H9 (cell line): Measurements from ENCODE around the gene CA7. TPM values are rescaled to one million over a fixed set of nuclear protein-coding genes. Genes with fewer than 3 reads are reported as not detected.

Experiments used
- DNase-seq: peaks from one replicate; pipeline ENCODE4 v3.0.0-alpha.2; 2017
- H2AFZ ChIP-seq: one replicate; pipeline ENCODE4 v1.6.1; 2013; ENCODE audit warnings: mild to moderate bottlenecking, low read length, control low read depth, moderate library complexity
- H2AK5ac ChIP-seq: 2 replicates; pipeline ENCODE4 v1.6.1; 2013; ENCODE audit warnings: low read length, control low read depth, mixed read lengths; ENCODE audit not compliant: insufficient read length
- H2BK120ac ChIP-seq: one replicate; pipeline ENCODE4 v1.6.1; 2013; ENCODE audit warnings: low read depth, mild to moderate bottlenecking, low read length, control low read depth, inconsistent platforms; ENCODE audit not compliant: poor library complexity, severe bottlenecking
- H2BK12ac ChIP-seq: 2 replicates; pipeline ENCODE4 v1.6.1; 2013; ENCODE audit warnings: low read length, control low read depth, mixed read lengths, low read depth; ENCODE audit not compliant: insufficient read length
- H2BK15ac ChIP-seq: 2 replicates; pipeline ENCODE4 v1.6.1; 2013; ENCODE audit warnings: low read depth, low read length, control low read depth
- H2BK20ac ChIP-seq: one replicate; pipeline ENCODE4 v1.6.1; 2013; ENCODE audit warnings: low read depth, mild to moderate bottlenecking, low read length, control low read depth, inconsistent platforms; ENCODE audit not compliant: poor library complexity, severe bottlenecking
- H2BK5ac ChIP-seq: 2 replicates; pipeline ENCODE4 v1.6.1; 2013; ENCODE audit warnings: low read length, control low read depth, mixed read lengths; ENCODE audit not compliant: insufficient read length
- H3K14ac ChIP-seq: 2 replicates; pipeline ENCODE4 v1.6.1; 2013; ENCODE audit warnings: low read length, control low read depth; ENCODE audit not compliant: insufficient read depth
- H3K18ac ChIP-seq: 2 replicates; pipeline ENCODE4 v1.6.1; 2013; ENCODE audit warnings: low read depth, mild to moderate bottlenecking, mixed read lengths, low read length, control low read depth; ENCODE audit not compliant: insufficient read length
- H3K23ac ChIP-seq: 2 replicates; pipeline ENCODE4 v1.6.1; 2013; ENCODE audit warnings: low read length, control low read depth, mixed read lengths, low read depth; ENCODE audit not compliant: insufficient read length
- H3K23me2 ChIP-seq: 2 replicates; pipeline ENCODE4 v1.6.1; 2013; ENCODE audit warnings: low read depth, mild to moderate bottlenecking, mixed read lengths, low read length, control low read depth; ENCODE audit not compliant: insufficient read length, poor library complexity, severe bottlenecking
- H3K27ac ChIP-seq: 2 replicates; pipeline ENCODE4 v1.5.1; 2013; ENCODE audit warnings: low read length, control low read depth, mixed read lengths, low read depth; ENCODE audit not compliant: insufficient read length
- H3K27me3 ChIP-seq: 2 replicates; pipeline ENCODE4 v1.6.1; 2013; ENCODE audit warnings: low read length, control low read depth, inconsistent platforms; ENCODE audit not compliant: insufficient read depth
- H3K4ac ChIP-seq: 2 replicates; pipeline ENCODE4 v1.6.1; 2013; ENCODE audit warnings: low read depth, mild to moderate bottlenecking, control low read depth, inconsistent platforms, low read length, moderate library complexity
- H3K4me1 ChIP-seq: 2 replicates; pipeline ENCODE4 v1.6.1; 2013; ENCODE audit warnings: low read length, control low read depth, inconsistent platforms; ENCODE audit not compliant: insufficient read depth
- H3K4me2 ChIP-seq: 2 replicates; pipeline ENCODE4 v1.6.1; 2013; ENCODE audit warnings: low read length, control low read depth, mixed read lengths; ENCODE audit not compliant: insufficient read length, insufficient read depth
- H3K56ac ChIP-seq: 2 replicates; pipeline ENCODE4 v1.6.1; 2013; ENCODE audit warnings: low read depth, mild to moderate bottlenecking, mixed read lengths, low read length, control low read depth; ENCODE audit not compliant: insufficient read length
- H3K79me1 ChIP-seq: 2 replicates; pipeline ENCODE4 v1.6.1; 2013; ENCODE audit warnings: low read depth, mild to moderate bottlenecking, moderate library complexity, low read length, control low read depth, inconsistent platforms; ENCODE audit not compliant: insufficient read depth, poor library complexity, severe bottlenecking
- H3K79me2 ChIP-seq: 2 replicates; pipeline ENCODE4 v1.6.1; 2013; ENCODE audit warnings: low read length, control low read depth, inconsistent platforms; ENCODE audit not compliant: insufficient read depth
- H3K9ac ChIP-seq: 2 replicates; pipeline ENCODE4 v1.6.1; 2013; ENCODE audit warnings: low read length, control low read depth, mixed read lengths; ENCODE audit not compliant: insufficient read length; ENCODE audit errors: extremely low read depth
- H3K9me3 ChIP-seq: one replicate; pipeline ENCODE4 v1.6.1; 2013; ENCODE audit warnings: low read depth, low read length, inconsistent platforms; ENCODE audit not compliant: control insufficient read depth
- H3T11ph ChIP-seq: one replicate; pipeline ENCODE4 v1.6.1; 2013; ENCODE audit warnings: mild to moderate bottlenecking, low read length, control low read depth, inconsistent platforms
- H4K20me1 ChIP-seq: one replicate; pipeline ENCODE4 v1.6.1; 2013; ENCODE audit not compliant: control insufficient read depth, insufficient read length, insufficient read depth
- H4K5ac ChIP-seq: 2 replicates; pipeline ENCODE4 v1.6.1; 2013; ENCODE audit warnings: low read depth, mild to moderate bottlenecking, mixed read lengths, low read length, control low read depth; ENCODE audit not compliant: insufficient read length
- H4K8ac ChIP-seq: replicated peaks from 2 replicates; pipeline ENCODE4 v1.6.1; 2013; ENCODE audit warnings: low read length, control low read depth, mixed read lengths, low read depth; ENCODE audit not compliant: insufficient read length
- H4K91ac ChIP-seq: 2 replicates; pipeline ENCODE4 v1.6.1; 2013; ENCODE audit warnings: low read depth, mild to moderate bottlenecking, moderate library complexity, mixed read lengths, low read length, control low read depth; ENCODE audit not compliant: insufficient read length
- H3K27ac Mint-ChIP-seq, 3 experiments: 2 replicates in 2 of 3; 3 replicates in 1 of 3; pipeline ENCODE4 v1.8.0; 2020 to 2021; ENCODE audit warnings: mixed read lengths in 3 of 3, mild to moderate bottlenecking in 1 of 3, moderate library complexity in 1 of 3
- H3K27me3 Mint-ChIP-seq: 2 replicates; pipeline ENCODE4 v1.8.0; 2021; ENCODE audit warnings: low read depth, mild to moderate bottlenecking, moderate library complexity, mixed read lengths
- H3K36me3 Mint-ChIP-seq, 3 experiments: 2 replicates in 2 of 3; 3 replicates in 1 of 3; pipeline ENCODE4 v1.8.0; 2020 to 2021; ENCODE audit warnings: low read depth in 3 of 3, mixed read lengths in 3 of 3; ENCODE audit not compliant: insufficient read depth in 1 of 3
- H3K4me1 Mint-ChIP-seq, 2 experiments: 2 replicates each; pipeline ENCODE4 v1.8.0; 2020; ENCODE audit warnings: mixed read lengths in 2 of 2
- H3K4me3 Mint-ChIP-seq, 2 experiments: 2 replicates in 1 of 2; 3 replicates in 1 of 2; pipeline ENCODE4 v1.8.0; 2020 to 2021; ENCODE audit warnings: mild to moderate bottlenecking in 2 of 2, mixed read lengths in 2 of 2, moderate library complexity in 1 of 2
- H3K9me3 Mint-ChIP-seq, 2 experiments: 2 replicates in 1 of 2; 3 replicates in 1 of 2; pipeline ENCODE4 v1.8.0; 2020; ENCODE audit warnings: mild to moderate bottlenecking in 2 of 2, mixed read lengths in 2 of 2, moderate library complexity in 1 of 2
- WGBS: extraction: QIAGEN DNeasy Blood & Tissue Kit; methylation state at CpG from one replicate; pipeline ENCODE4 v1.1.7; 2013; ENCODE audit warnings: missing lambda C conversion rate, low lambda C conversion rate, mixed read lengths; ENCODE audit not compliant: insufficient read length; ENCODE audit errors: extremely low coverage; 5-methylcytosine and 5-hydroxymethylcytosine counted together
- total RNA-seq: library from RNA; stranded (reverse); gene quantifications from 2 replicates; pipeline ENCODE4 v1.2.1, GENCODE V29; 2021
- TF ChIP-seq, protein P1 (sequence below): fragments of 200-600 bp; sonication (generic); conservative IDR thresholded peaks from 3 replicates; pipeline ENCODE4 v1.8.0; 2021; ENCODE audit warnings: antibody characterized with exemption, mild to moderate bottlenecking

The CA7 gene
- total RNA-seq, 1 experiment from 2014 or later, result 0.81 TPM

DNA sequence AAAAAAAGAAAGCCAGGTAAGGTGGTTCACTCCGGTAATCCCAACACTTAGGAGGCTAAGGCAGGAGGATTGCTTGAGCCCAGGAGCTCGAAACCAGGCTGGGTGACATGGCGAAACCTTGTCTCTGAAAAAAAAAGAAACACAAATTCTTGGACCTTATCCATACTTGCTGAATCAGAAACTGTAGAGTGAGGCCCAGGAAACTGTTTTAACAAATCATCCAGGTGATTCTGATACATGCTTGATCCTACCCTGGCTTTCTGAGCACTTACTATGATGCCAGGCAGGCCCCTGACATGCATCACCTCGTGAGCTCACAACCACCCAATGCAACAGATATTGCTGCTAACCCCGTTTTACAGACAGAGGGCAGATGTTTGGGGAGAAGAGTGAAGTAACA, 9.5 kb upstream of the CA7 start:
- H3K4me1 Mint-ChIP-seq, result peaks cover 2 to 4% of the 10 kb centered on the region in 2 experiments; a peak in 1 of 4 replicates
- no peaks in the 10 kb centered on the region for H3K27me3 ChIP-seq
- H3K9me3 ChIP-seq, result no peaks in the 10 kb centered on the region
- H2BK20ac ChIP-seq, result no peak overlapping the region
- no peak overlapping the region for H2AFZ ChIP-seq
- TF ChIP-seq, protein P1, sequence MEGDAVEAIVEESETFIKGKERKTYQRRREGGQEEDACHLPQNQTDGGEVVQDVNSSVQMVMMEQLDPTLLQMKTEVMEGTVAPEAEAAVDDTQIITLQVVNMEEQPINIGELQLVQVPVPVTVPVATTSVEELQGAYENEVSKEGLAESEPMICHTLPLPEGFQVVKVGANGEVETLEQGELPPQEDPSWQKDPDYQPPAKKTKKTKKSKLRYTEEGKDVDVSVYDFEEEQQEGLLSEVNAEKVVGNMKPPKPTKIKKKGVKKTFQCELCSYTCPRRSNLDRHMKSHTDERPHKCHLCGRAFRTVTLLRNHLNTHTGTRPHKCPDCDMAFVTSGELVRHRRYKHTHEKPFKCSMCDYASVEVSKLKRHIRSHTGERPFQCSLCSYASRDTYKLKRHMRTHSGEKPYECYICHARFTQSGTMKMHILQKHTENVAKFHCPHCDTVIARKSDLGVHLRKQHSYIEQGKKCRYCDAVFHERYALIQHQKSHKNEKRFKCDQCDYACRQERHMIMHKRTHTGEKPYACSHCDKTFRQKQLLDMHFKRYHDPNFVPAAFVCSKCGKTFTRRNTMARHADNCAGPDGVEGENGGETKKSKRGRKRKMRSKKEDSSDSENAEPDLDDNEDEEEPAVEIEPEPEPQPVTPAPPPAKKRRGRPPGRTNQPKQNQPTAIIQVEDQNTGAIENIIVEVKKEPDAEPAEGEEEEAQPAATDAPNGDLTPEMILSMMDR, result no peak
- H3K18ac ChIP-seq, result no peak overlapping the region
- H3K27me3 Mint-ChIP-seq, result peaks cover 36% of the 10 kb centered on the region
- no peak overlapping the region for H4K5ac ChIP-seq
- no peak overlapping the region for H3K4me2 ChIP-seq
- WGBS, result no CpG with 5 or more reads among the region's 5 CpGs
- H3K9me3 Mint-ChIP-seq, result peaks cover 5 to 6% of the 10 kb centered on the region in 2 experiments; a peak in 3 of 5 replicates
- no peak overlapping the region for H3K56ac ChIP-seq
- H3K79me1 ChIP-seq, result peaks cover 1% of the 10 kb centered on the region
- no peak overlapping the region for H3K4me3 Mint-ChIP-seq
- H3T11ph ChIP-seq, result no peak overlapping the region
- no peaks in the 10 kb centered on the region for H4K20me1 ChIP-seq
- H4K91ac ChIP-seq, result no peak overlapping the region
- H3K4me1 ChIP-seq, result no peaks in the 10 kb centered on the region
- H3K27ac ChIP-seq, result no peak overlapping the region
- no peaks in the 10 kb centered on the region for H3K36me3 Mint-ChIP-seq
- H2BK5ac ChIP-seq, result no peak overlapping the region
- H4K8ac ChIP-seq, result no peak overlapping the region
- H2BK12ac ChIP-seq, result no peak overlapping the region
- H2BK120ac ChIP-seq, result no peak overlapping the region
- H3K23me2 ChIP-seq, result no peaks in the 10 kb centered on the region
- no peak overlapping the region for H2BK15ac ChIP-seq
- no peak overlapping the region for H3K23ac ChIP-seq
- H3K9ac ChIP-seq, result no peak overlapping the region
- DNase-seq, result no peak
- no peak overlapping the region for H3K4ac ChIP-seq
- H3K79me2 ChIP-seq, result peaks cover under 1% of the 10 kb centered on the region; the same call in 1 of the 2 replicates
- no peak overlapping the region for H3K27ac Mint-ChIP-seq
- H2AK5ac ChIP-seq, result no peak overlapping the region
- H3K14ac ChIP-seq, result no peak overlapping the region
